ENCODE results near the gene NKAPD1. TPM values are rescaled to one million over a fixed set of nuclear protein-coding genes. Genes with fewer than 3 reads are reported as not detected.

Gene NKAPD1
- total and polyA plus RNA-seq, 9 of the 15 experiments (the other 6 are each of a cell fraction or from before 2014, with no cell fraction given), result 14.1 to 73.5 (median 29.3) TPM

DNA sequence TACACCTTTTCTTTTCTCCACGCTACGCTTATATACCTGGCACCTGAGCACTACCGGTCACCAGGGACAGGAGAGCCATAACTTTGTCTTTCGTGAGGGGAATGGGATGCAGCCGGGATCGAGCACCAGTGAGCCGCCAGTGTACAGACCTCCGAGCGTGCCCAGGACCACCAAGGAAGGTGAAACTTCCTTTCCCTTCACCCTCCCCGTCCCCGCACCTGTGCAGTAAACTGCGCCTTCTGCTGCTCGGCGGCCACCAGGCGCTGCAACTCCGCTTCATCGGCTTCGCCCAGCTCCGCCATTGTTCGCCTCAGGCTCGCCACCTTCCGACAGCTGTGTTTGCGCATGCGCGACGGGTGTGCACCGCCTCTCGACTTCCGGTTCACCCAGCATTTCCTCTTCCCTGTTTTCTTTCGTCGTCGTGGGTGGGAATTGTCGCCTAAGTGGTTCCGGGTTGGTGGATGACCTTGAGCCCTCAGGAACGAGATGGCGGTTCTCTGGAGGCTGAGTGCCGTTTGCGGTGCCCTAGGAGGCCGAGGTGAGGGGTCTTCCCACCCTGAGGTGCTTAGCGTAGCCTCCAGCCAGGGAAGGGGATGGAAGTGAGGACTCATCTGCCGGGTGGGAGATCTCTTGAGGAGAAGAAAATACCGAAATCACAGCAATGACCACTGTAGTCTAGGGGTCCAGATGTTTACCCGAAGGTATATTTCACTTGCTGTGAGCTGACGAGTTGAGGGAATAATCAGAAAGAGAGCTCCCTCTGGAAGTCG, 12.5 kb downstream of the NKAPD1 start, which contains the start of the genes SDHD and TIMM8B (continued):
- no peak for TF ChIP-seq RBM25 (IDR thresholded peaks at IDR 0.05; ENCODE audit: low read depth, low read length, severe bottlenecking)
- TF ChIP-seq HNRNPH1 (optimal IDR thresholded peaks at IDR 0.05; ENCODE audit: low read depth, low read length), result no peak
- no peak for TF ChIP-seq FOXP1 (CRISPR knock-in tag; IDR thresholded peaks at IDR 0.05)
- TF ChIP-seq SRSF7 (optimal IDR thresholded peaks at IDR 0.05; ENCODE audit: low read depth, low read length), result no peak
- TF ChIP-seq CCAR2 (IDR thresholded peaks at IDR 0.05; ENCODE audit: low read depth, low read length), result no peak
- TF ChIP-seq, protein P1, sequence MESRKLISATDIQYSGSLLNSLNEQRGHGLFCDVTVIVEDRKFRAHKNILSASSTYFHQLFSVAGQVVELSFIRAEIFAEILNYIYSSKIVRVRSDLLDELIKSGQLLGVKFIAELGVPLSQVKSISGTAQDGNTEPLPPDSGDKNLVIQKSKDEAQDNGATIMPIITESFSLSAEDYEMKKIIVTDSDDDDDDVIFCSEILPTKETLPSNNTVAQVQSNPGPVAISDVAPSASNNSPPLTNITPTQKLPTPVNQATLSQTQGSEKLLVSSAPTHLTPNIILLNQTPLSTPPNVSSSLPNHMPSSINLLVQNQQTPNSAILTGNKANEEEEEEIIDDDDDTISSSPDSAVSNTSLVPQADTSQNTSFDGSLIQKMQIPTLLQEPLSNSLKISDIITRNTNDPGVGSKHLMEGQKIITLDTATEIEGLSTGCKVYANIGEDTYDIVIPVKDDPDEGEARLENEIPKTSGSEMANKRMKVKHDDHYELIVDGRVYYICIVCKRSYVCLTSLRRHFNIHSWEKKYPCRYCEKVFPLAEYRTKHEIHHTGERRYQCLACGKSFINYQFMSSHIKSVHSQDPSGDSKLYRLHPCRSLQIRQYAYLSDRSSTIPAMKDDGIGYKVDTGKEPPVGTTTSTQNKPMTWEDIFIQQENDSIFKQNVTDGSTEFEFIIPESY (CRISPR knock-in tag; IDR thresholded peaks at IDR 0.05), result no peak
- no peak; the same call in 1 of the 2 replicates for TF ChIP-seq FOXJ2 (tag; IDR thresholded peaks at IDR 0.05)
- TF ChIP-seq, protein P2, sequence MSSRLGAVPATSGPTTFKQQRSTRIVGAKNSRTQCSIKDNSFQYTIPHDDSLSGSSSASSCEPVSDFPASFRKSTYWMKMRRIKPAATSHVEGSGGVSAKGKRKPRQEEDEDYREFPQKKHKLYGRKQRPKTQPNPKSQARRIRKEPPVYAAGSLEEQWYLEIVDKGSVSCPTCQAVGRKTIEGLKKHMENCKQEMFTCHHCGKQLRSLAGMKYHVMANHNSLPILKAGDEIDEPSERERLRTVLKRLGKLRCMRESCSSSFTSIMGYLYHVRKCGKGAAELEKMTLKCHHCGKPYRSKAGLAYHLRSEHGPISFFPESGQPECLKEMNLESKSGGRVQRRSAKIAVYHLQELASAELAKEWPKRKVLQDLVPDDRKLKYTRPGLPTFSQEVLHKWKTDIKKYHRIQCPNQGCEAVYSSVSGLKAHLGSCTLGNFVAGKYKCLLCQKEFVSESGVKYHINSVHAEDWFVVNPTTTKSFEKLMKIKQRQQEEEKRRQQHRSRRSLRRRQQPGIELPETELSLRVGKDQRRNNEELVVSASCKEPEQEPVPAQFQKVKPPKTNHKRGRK (tag; IDR thresholded peaks at IDR 0.05), result no peak
- TF ChIP-seq PHTF2 (CRISPR knock-in tag; IDR thresholded peaks at IDR 0.05), result no peak
- TF ChIP-seq TAL1 (IDR thresholded peaks at IDR 0.05), result no peak
- no peak for TF ChIP-seq HMG20A (CRISPR knock-in tag; conservative IDR thresholded peaks at IDR 0.05)
- no peak for TF ChIP-seq DACH1 (IDR thresholded peaks at IDR 0.05; ENCODE audit: partially characterized antibody)
- peak; percentile 97 for TF ChIP-seq BCOR (IDR thresholded peaks at IDR 0.05)
- no peak for TF ChIP-seq ZNF124 (CRISPR knock-in tag; IDR thresholded peaks at IDR 0.05)
- TF ChIP-seq PHB (CRISPR knock-in tag; IDR thresholded peaks at IDR 0.05), result no peak
- TF ChIP-seq ZNF134 (CRISPR knock-in tag; conservative IDR thresholded peaks at IDR 0.05), result no peak
- no peak for TF ChIP-seq PCBP1 (IDR thresholded peaks at IDR 0.05; ENCODE audit: low read depth, low read length, poor library complexity, severe bottlenecking)
- no peak for TF ChIP-seq SMAD4 (CRISPR knock-in tag; conservative IDR thresholded peaks at IDR 0.05)
- TF ChIP-seq GABPA (tag; conservative IDR thresholded peaks at IDR 0.05; ENCODE audit: low read depth), result peak; percentile 98
- no peak for TF ChIP-seq CBX8 (IDR thresholded peaks at IDR 0.05; ENCODE audit: borderline replicate concordance, extremely low read depth, low read depth, low read length, poor library complexity, severe bottlenecking)
- no peak for TF ChIP-seq ZNF143 (CRISPR knock-in tag; IDR thresholded peaks at IDR 0.05)
- TF ChIP-seq, protein P3, sequence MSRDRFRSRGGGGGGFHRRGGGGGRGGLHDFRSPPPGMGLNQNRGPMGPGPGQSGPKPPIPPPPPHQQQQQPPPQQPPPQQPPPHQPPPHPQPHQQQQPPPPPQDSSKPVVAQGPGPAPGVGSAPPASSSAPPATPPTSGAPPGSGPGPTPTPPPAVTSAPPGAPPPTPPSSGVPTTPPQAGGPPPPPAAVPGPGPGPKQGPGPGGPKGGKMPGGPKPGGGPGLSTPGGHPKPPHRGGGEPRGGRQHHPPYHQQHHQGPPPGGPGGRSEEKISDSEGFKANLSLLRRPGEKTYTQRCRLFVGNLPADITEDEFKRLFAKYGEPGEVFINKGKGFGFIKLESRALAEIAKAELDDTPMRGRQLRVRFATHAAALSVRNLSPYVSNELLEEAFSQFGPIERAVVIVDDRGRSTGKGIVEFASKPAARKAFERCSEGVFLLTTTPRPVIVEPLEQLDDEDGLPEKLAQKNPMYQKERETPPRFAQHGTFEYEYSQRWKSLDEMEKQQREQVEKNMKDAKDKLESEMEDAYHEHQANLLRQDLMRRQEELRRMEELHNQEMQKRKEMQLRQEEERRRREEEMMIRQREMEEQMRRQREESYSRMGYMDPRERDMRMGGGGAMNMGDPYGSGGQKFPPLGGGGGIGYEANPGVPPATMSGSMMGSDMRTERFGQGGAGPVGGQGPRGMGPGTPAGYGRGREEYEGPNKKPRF (IDR thresholded peaks at IDR 0.05; ENCODE audit: low read depth, low read length), result no peak
- no peak for TF ChIP-seq SREBF1 (IDR thresholded peaks at IDR 0.05; ENCODE audit: borderline replicate concordance, low read depth, low read length)
- no peak for TF ChIP-seq ZFP1 (CRISPR knock-in tag; IDR thresholded peaks at IDR 0.05)
